Mesendoderm (in vitro differentiated cells): ENCODE measurements around the gene SFT2D1.

ENCODE experiments used
- DNase-seq: peaks from one replicate; pipeline ENCODE4 v3.0.0; 2013
- H2AK5ac ChIP-seq: 2 replicates; pipeline ENCODE4 v1.6.1; 2013; ENCODE audit warnings: low read length, inconsistent platforms
- H2BK120ac ChIP-seq: 2 replicates; pipeline ENCODE4 v1.6.1; 2013; ENCODE audit warnings: low read depth, mild to moderate bottlenecking, low read length, moderate library complexity, mixed read lengths
- H2BK15ac ChIP-seq: replicated peaks from 2 replicates; pipeline ENCODE4 v1.6.1; 2013; ENCODE audit warnings: low read depth, mild to moderate bottlenecking, moderate library complexity
- H2BK5ac ChIP-seq: 2 replicates; pipeline ENCODE4 v1.6.1; 2013; ENCODE audit warnings: low read length, inconsistent platforms
- H3K18ac ChIP-seq: 2 replicates; pipeline ENCODE4 v1.6.1; 2013; ENCODE audit warnings: mild to moderate bottlenecking, low read length, mixed read lengths
- H3K23ac ChIP-seq: one replicate; pipeline ENCODE4 v1.6.1; 2013; ENCODE audit warnings: low read length
- H3K27ac ChIP-seq: 2 replicates; pipeline ENCODE4 v1.5.1; 2013; ENCODE audit warnings: low read depth, mild to moderate bottlenecking, inconsistent platforms, low read length, moderate library complexity
- H3K27me3 ChIP-seq: 2 replicates; pipeline ENCODE4 v1.6.1; 2013; ENCODE audit warnings: low read length, control low read depth, mild to moderate bottlenecking, inconsistent platforms; ENCODE audit not compliant: insufficient read depth, poor library complexity
- H3K36me3 ChIP-seq: 2 replicates; pipeline ENCODE4 v1.6.1; 2013; ENCODE audit warnings: low read length, inconsistent platforms; ENCODE audit not compliant: control insufficient read depth, insufficient read depth
- H3K4ac ChIP-seq: one replicate; pipeline ENCODE4 v1.6.1; 2013; ENCODE audit warnings: low read depth, mild to moderate bottlenecking, low read length, moderate library complexity
- H3K4me1 ChIP-seq: 2 replicates; pipeline ENCODE4 v1.6.1; 2013; ENCODE audit warnings: low read depth, low read length, inconsistent platforms; ENCODE audit not compliant: control insufficient read depth
- H3K4me2 ChIP-seq: 2 replicates; pipeline ENCODE4 v1.6.1; 2013; ENCODE audit warnings: low read length
- H3K4me3 ChIP-seq: 2 replicates; pipeline ENCODE4 v1.5.1; 2013; ENCODE audit warnings: mild to moderate bottlenecking, low read length
- H3K56ac ChIP-seq: one replicate; pipeline ENCODE4 v1.6.1; 2013; ENCODE audit warnings: low read length
- H3K79me1 ChIP-seq: 2 replicates; pipeline ENCODE4 v1.6.1; 2013; ENCODE audit warnings: low read length, inconsistent platforms
- H3K79me2 ChIP-seq: 2 replicates; pipeline ENCODE4 v1.6.1; 2013; ENCODE audit warnings: mild to moderate bottlenecking, low read length; ENCODE audit not compliant: control insufficient read depth, insufficient read depth
- H3K9ac ChIP-seq: 2 replicates; pipeline ENCODE4 v1.6.1; 2013; ENCODE audit warnings: low read length, inconsistent platforms
- H4K5ac ChIP-seq: one replicate; pipeline ENCODE4 v1.6.1; 2013; ENCODE audit warnings: low read length
- H4K8ac ChIP-seq: one replicate; pipeline ENCODE4 v1.6.1; 2013; ENCODE audit warnings: low read depth, mild to moderate bottlenecking, control low read depth, low read length, moderate library complexity
- WGBS: extraction: QIAGEN DNeasy Blood & Tissue Kit; methylation state at CpG from one replicate; pipeline ENCODE4 v1.1.7; 2013; ENCODE audit warnings: low lambda C conversion rate, missing lambda C conversion rate; ENCODE audit not compliant: insufficient coverage; ENCODE audit errors: extremely low coverage; 5-methylcytosine and 5-hydroxymethylcytosine counted together

The SFT2D1 gene

GRCh38 chr6:166285233-166285632, 57.1 kb downstream of the SFT2D1 start:
- peak; percentile 38 for DNase-seq
- no peak overlapping the region for H2BK120ac ChIP-seq
- H2BK15ac ChIP-seq: no peak overlapping the region
- H4K5ac ChIP-seq: no peak overlapping the region
- no peak overlapping the region for H3K4me2 ChIP-seq
- H3K27me3 ChIP-seq: no peaks in the 10 kb centered on the region
- H3K27ac ChIP-seq: no peak overlapping the region
- no peak overlapping the region for H3K9ac ChIP-seq
- H3K23ac ChIP-seq: no peak overlapping the region
- H2AK5ac ChIP-seq: no peak overlapping the region
- no peak overlapping the region for H3K56ac ChIP-seq
- no peak overlapping the region for H2BK5ac ChIP-seq
- no peak overlapping the region for H3K4ac ChIP-seq
- H4K8ac ChIP-seq: no peak overlapping the region
- H3K79me1 ChIP-seq: no peaks in the 10 kb centered on the region
- WGBS: no CpG with 5 or more reads among the region's 6 CpGs
- no peaks in the 10 kb centered on the region for H3K36me3 ChIP-seq
- no peaks in the 10 kb centered on the region for H3K4me1 ChIP-seq
- no peaks in the 10 kb centered on the region for H3K79me2 ChIP-seq
- H3K18ac ChIP-seq: no peak overlapping the region
- H3K4me3 ChIP-seq: no peak overlapping the region

- DNase-seq: no peak
- H4K8ac ChIP-seq: no peak overlapping the region
These were observed 57.7 kb downstream of the SFT2D1 start for GRCh38 chr6:166284640-166285039.

DNA sequence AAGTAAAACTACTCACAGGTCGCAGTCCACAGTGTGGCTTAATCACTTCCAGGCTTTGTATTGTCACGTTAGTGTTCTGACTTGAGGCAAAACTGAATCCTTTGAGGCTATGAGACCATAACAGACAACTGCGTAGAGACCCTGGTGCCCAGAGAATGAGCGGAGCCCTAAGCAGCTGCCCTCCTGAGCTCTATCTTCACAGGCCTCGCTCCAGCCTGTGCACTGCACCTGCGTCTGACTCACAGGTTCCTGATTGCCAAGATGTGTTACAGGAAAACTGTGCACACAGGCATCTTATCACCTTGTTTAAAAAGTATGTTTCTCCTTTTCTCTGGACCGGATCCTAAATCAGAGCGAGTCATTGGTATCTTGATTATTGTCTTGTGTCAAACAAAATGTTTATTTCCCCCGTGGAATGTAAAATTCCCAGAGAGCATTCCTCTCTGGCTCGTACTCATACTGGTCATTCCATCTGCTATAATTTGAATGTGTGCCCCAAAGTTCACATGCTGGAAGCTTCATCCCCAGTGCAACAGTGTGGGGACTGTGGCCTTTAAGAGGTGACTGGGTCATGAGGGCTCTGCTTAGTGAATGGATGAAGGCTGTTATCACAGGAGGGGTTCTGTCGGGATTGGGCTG, 59.8 kb downstream of the SFT2D1 start:
- Histone ChIP-seq H3K27me3 (no peaks in the 10 kb centered on the region), H3K23ac (no peak overlapping the region), H4K5ac (no peak overlapping the region), H3K56ac (no peak overlapping the region), H3K4me1 (no peaks in the 10 kb centered on the region), H2AK5ac (no peak overlapping the region), H3K79me1 (no peaks in the 10 kb centered on the region), H2BK15ac (no peak overlapping the region), H3K18ac (no peak overlapping the region), H4K8ac (no peak overlapping the region), H3K4me2 (no peak overlapping the region), H2BK5ac (no peak overlapping the region), H2BK120ac (no peak overlapping the region), H3K36me3 (no peaks in the 10 kb centered on the region), H3K27ac (no peak overlapping the region), H3K9ac (no peak overlapping the region), H3K79me2 (no peaks in the 10 kb centered on the region), H3K4ac (no peak overlapping the region), H3K4me3 (no peak overlapping the region)
- no CpG with 5 or more reads among the region's 11 CpGs for WGBS
- DNase-seq: no peak

More at GRCh38 chr6:166284640-166285039, 57.7 kb downstream of the SFT2D1 start:
- no peak overlapping the region for H2BK15ac ChIP-seq
- H4K5ac ChIP-seq: no peak overlapping the region
- no peaks in the 10 kb centered on the region for H3K4me1 ChIP-seq
- H2BK120ac ChIP-seq: no peak overlapping the region
- no peak overlapping the region for H3K4me3 ChIP-seq
- no peak overlapping the region for H3K27ac ChIP-seq
- no peaks in the 10 kb centered on the region for H3K27me3 ChIP-seq
- no peaks in the 10 kb centered on the region for H3K79me1 ChIP-seq
- no peak overlapping the region for H2BK5ac ChIP-seq
- H2AK5ac ChIP-seq: no peak overlapping the region
- H3K79me2 ChIP-seq: no peaks in the 10 kb centered on the region
- H3K9ac ChIP-seq: no peak overlapping the region
- no peak overlapping the region for H3K4me2 ChIP-seq
- H3K18ac ChIP-seq: no peak overlapping the region
- H3K36me3 ChIP-seq: no peaks in the 10 kb centered on the region
- no CpG with 5 or more reads among the region's 6 CpGs for WGBS
- no peak overlapping the region for H3K56ac ChIP-seq
- H3K23ac ChIP-seq: no peak overlapping the region
- H3K4ac ChIP-seq: no peak overlapping the region

- H3K4me1 ChIP-seq: no peaks in the 10 kb centered on the region
- H3K27ac ChIP-seq: no peak overlapping the region
- H3K9ac ChIP-seq: no peak overlapping the region
- H3K23ac ChIP-seq: no peak overlapping the region
- H4K8ac ChIP-seq: no peak overlapping the region
- H2BK5ac ChIP-seq: no peak overlapping the region
- no peak overlapping the region for H3K4me3 ChIP-seq
- H2AK5ac ChIP-seq: no peak overlapping the region
- no peaks in the 10 kb centered on the region for H3K79me1 ChIP-seq
- no peak overlapping the region for H3K4me2 ChIP-seq
- H2BK15ac ChIP-seq: no peak overlapping the region
- H3K27me3 ChIP-seq: no peaks in the 10 kb centered on the region
- no peak for DNase-seq
- H3K36me3 ChIP-seq: no peaks in the 10 kb centered on the region
- no CpG with 5 or more reads among the region's 9 CpGs for WGBS
- no peak overlapping the region for H3K18ac ChIP-seq
- H3K79me2 ChIP-seq: no peaks in the 10 kb centered on the region
- H2BK120ac ChIP-seq: no peak overlapping the region
- H4K5ac ChIP-seq: no peak overlapping the region
- H3K56ac ChIP-seq: no peak overlapping the region
- no peak overlapping the region for H3K4ac ChIP-seq
These were observed 61.2 kb downstream of the SFT2D1 start for GRCh38 chr6:166281104-166281503.

DNA sequence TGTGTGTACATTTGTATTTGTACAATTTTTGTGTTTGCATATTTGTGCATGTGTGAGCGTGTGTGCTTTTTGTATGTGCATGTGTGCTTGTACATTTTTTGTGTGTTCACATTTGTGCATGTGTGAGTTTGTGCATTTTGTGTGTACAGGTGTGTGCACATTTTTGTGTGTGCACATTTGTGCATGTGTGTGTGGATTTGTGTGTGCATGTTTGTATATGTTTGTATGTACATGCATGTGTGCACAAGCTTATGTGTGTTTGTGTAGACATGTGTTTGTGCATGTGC, 63.0 kb downstream of the SFT2D1 start:
- H2BK120ac ChIP-seq: no peak overlapping the region
- no CpG with 5 or more reads among the region's 1 CpG for WGBS
- no peak overlapping the region for H3K9ac ChIP-seq
- H3K56ac ChIP-seq: no peak overlapping the region
- no peak overlapping the region for H3K18ac ChIP-seq
- H4K8ac ChIP-seq: no peak overlapping the region
- H3K23ac ChIP-seq: no peak overlapping the region
- H3K27me3 ChIP-seq: no peaks in the 10 kb centered on the region
- H3K4me1 ChIP-seq: no peaks in the 10 kb centered on the region
- no peak overlapping the region for H2BK5ac ChIP-seq
- no peaks in the 10 kb centered on the region for H3K79me2 ChIP-seq
- no peak overlapping the region for H4K5ac ChIP-seq
- H2AK5ac ChIP-seq: no peak overlapping the region
- no peak overlapping the region for H3K4me3 ChIP-seq
- H2BK15ac ChIP-seq: no peak overlapping the region
- H3K27ac ChIP-seq: no peak overlapping the region
- no peaks in the 10 kb centered on the region for H3K36me3 ChIP-seq
- no peak for DNase-seq
- no peak overlapping the region for H3K4me2 ChIP-seq
- H3K4ac ChIP-seq: no peak overlapping the region
- no peaks in the 10 kb centered on the region for H3K79me1 ChIP-seq
